BE2C (cell line): ENCODE results near the gene CSRP3.

Source experiments
- DNase-seq: peaks from one replicate; pipeline ENCODE4 v3.0.0-alpha.2; 2020
- H3K27me3 ChIP-seq: fragments of 250-450 bp; sonication (Bioruptor Pico); 2 replicates; pipeline ENCODE4 v1.5.1; 2020; ENCODE audit warnings: mild to moderate bottlenecking
- H3K36me3 ChIP-seq: fragments of 250-450 bp; sonication (Bioruptor Pico); 2 replicates; pipeline ENCODE4 v1.5.1; 2020; ENCODE audit warnings: mild to moderate bottlenecking
- H3K4me1 ChIP-seq: fragments of 250-450 bp; sonication (Bioruptor Pico); 2 replicates; pipeline ENCODE4 v1.5.1; 2020
- H3K4me3 ChIP-seq: 2 replicates; pipeline ENCODE4 v1.5.1; 2011; ENCODE audit warnings: low read depth, low read length
- H3K9me3 ChIP-seq: fragments of 250-450 bp; sonication (Bioruptor Pico); 2 replicates; pipeline ENCODE4 v1.5.1; 2020
- TF ChIP-seq, protein P1 (sequence below): IDR thresholded peaks from 2 replicates; pipeline ENCODE4 v1.5.1; 2012; ENCODE audit warnings: mild to moderate bottlenecking, low read depth, low read length

CSRP3 gene

DNA sequence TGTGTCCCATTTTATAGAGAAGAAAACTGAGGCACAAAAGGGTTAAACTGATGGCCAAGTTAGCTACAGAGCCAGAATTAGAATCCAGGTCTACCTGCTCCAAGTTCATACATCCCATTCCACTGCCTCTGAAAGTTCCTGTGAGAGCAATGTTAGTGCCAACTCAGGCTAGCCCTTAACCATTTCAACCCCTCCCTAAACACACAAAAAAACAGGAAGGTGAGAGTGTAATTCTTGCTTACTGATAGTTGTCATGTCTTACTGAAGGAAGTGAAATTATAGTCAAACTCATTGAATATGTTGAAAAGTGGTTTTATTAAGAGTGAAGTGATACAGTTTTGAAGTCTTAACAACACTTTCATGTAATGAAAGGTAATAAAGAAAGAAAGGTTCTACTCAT, 41.8 kb upstream of the CSRP3 start:
- Histone ChIP-seq H3K36me3 (no peaks in the 10 kb centered on the region), H3K9me3 (no peaks in the 10 kb centered on the region), H3K27me3 (no peaks in the 10 kb centered on the region), H3K4me3 (no peak overlapping the region), H3K4me1 (no peaks in the 10 kb centered on the region)
- DNase-seq = no peak
- TF ChIP-seq, protein P1, sequence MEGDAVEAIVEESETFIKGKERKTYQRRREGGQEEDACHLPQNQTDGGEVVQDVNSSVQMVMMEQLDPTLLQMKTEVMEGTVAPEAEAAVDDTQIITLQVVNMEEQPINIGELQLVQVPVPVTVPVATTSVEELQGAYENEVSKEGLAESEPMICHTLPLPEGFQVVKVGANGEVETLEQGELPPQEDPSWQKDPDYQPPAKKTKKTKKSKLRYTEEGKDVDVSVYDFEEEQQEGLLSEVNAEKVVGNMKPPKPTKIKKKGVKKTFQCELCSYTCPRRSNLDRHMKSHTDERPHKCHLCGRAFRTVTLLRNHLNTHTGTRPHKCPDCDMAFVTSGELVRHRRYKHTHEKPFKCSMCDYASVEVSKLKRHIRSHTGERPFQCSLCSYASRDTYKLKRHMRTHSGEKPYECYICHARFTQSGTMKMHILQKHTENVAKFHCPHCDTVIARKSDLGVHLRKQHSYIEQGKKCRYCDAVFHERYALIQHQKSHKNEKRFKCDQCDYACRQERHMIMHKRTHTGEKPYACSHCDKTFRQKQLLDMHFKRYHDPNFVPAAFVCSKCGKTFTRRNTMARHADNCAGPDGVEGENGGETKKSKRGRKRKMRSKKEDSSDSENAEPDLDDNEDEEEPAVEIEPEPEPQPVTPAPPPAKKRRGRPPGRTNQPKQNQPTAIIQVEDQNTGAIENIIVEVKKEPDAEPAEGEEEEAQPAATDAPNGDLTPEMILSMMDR = no peak

DNA sequence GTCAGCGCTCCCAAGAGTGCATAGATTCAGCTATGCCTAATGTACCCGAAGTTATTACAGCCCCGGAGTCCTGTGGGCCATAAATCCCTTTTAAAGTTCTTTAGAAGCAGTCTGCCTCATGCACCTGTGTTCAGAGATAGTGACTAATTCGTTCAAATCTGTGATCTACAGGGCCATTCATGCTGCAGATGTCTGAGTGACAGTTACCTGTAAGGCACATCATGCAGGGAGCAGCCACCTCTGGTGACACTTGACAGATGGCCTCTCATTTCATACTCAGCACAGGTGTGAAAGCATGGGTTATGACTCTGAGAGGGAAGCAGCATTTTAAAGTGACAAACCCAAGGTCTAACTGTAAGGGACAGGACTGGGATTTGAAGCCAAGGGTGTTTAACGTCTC, 41.4 kb upstream of the CSRP3 start:
- Histone ChIP-seq H3K4me1 (no peaks in the 10 kb centered on the region), H3K4me3 (no peak overlapping the region), H3K36me3 (no peaks in the 10 kb centered on the region), H3K27me3 (no peaks in the 10 kb centered on the region), H3K9me3 (no peaks in the 10 kb centered on the region)
- DNase-seq = no peak
- TF ChIP-seq, protein P1 = no peak

DNA sequence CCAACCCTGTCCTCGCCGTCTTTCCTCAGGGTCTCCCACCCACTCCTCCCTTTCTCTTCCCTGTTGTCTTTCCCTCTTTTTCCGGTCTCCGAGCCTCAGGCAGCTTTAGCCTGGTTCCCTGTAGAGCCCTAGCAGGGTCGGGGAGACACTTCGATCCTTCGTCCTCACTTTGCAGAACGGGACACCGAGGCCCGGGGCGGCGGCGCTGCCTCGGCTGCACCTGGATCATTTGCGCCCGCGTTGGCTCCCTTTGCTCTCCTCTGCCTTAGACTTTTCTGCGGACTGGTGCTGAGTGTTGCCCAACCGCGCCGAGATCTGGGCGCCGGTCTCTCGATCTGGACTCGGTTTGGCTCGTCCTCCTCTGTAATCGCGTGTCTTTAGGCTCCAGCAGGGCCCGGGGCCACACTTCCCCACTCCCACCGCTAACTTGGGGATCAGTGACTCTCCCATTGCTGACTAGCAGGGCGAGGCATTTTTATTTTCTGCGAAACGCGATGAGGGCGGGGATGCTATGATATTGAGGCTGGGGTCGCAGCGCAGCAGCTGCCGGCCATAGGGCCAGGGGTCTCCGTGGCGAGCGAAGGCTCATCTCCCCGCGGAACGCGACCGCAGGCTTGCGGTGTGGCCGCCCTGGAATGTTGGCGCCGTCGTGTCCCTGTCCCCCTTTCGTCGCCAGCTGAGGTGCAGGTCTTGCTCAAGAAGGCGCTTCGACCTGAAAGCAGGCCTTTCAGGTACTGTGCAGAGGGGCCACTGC, 40.6 kb upstream of the CSRP3 start:
- Histone ChIP-seq H3K9me3 (no peaks in the 10 kb centered on the region), H3K4me1 (no peaks in the 10 kb centered on the region), H3K4me3 (peak overlapping the region; percentile 82; the same call in 1 of the 2 replicates), H3K36me3 (no peaks in the 10 kb centered on the region), H3K27me3 (no peaks in the 10 kb centered on the region)
- no peak for DNase-seq
- TF ChIP-seq, protein P1 = no peak

DNA sequence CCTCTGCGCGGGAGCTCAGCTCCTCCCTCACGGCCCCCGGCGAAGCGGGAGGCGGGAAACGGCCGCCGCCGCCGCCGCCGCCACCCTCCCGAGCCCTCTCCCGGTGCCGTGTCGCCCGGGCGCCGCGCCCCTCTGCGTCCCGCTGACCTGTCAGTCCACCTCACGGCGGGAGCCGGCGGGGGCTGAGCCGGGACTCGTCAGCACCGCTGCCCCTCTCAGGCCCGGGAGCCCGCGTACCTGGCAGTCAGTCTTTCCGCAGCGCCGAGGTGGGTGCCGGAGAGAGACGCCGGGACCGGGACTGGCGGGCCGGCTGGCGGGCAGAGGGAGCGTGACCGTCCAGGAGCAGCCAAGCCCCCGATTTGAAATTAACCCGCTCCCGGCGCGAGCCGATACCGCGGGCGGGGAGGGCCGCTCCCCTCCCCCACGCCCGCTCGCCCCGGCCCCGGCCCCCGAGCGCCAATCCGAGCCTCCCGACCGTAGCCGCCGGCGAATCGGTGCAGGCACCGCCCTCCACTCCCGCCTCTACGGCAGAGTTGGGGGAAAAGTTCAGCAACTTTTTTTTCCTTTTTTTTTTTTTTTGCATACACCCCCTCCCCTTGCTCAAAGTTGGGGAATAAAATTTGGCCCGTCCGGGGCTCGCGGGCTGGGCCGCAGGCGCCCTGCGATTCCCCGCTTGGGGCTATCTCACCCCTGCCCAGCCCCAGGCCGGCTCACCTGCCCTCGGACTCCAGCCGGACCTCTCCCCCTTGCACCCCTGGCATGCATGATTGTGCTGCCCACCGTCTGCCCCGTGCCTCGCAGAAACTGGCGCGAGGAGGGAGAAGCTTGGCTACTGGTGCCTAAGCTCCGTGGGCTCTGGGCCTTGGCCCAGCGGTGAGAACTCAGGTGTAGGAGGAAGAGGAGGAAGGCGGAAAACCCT, 39.7 kb upstream of the CSRP3 start:
- peak overlapping the region; percentile 82 for H3K4me3 ChIP-seq
- TF ChIP-seq, protein P1 = no peak
- no peaks in the 10 kb centered on the region for H3K27me3 ChIP-seq
- no peaks in the 10 kb centered on the region for H3K36me3 ChIP-seq
- no peaks in the 10 kb centered on the region for H3K4me1 ChIP-seq
- H3K9me3 ChIP-seq = no peaks in the 10 kb centered on the region
- DNase-seq = peak; percentile 35

DNA sequence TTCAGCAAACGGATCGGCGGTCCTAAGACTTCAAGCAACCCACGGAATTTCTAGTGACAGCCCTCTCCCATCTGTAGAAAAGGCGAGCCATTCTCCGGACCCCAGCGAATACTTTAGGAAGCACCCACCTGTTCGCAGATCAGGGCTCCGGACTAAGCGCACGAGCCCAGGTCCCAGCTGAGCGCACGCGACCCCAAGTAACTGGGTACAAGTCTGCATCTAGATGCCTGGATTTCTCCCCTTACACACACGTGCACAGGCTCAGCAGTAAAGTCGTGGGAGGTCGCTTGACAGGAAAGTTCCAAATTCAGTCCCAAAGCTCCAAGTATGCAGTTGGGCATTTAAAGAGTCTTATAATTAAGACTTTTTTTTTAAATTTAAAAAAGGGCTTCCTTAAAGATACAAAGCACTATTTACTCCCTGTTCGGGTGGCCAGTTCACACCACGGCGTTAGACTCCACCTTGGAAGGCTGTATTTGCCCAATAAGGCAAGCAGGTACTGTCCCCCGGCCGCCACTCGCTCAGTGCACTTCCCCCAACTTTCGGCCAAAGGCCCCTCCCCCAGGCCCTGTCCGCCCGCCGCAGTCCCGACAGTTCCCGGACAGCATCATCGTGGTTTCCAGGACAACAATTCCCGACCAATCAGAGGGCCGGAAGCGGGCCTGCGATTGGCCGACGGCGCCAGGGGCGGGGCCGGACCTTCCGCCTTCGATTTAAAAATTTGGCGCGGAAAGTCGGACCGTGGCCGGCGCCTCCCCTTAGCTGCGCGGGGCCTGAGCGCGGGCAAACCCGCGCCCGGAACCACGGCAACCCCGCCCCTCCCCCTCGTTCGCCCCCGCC, 38.9 kb upstream of the CSRP3 start, which contains the start of gene E2F8:
Gene E2F8 (minus strand): TSS at position 526 of the 840 bp plus-strand sequence. CDS start 824 bp downstream, outside the sequence.
- Histone ChIP-seq H3K9me3 (no peaks in the 10 kb centered on the region), H3K27me3 (no peaks in the 10 kb centered on the region), H3K4me1 (no peaks in the 10 kb centered on the region), H3K36me3 (no peaks in the 10 kb centered on the region), H3K4me3 (peak within 1 kb of the TSS; percentile 82)
- DNase-seq = peak; percentile 91
- TF ChIP-seq, protein P1 = no peak
